GM12891 (cell line): ENCODE measurements around the gene A4GALT.

ENCODE experiments used
- PAX5 ChIP-seq: IDR thresholded peaks from 2 replicates; pipeline ENCODE4 v1.6.1; 2011; ENCODE audit warnings: low read length, moderate library complexity, mild to moderate bottlenecking; ENCODE audit not compliant: insufficient read depth, severe bottlenecking
- POLR2A ChIP-seq: IDR thresholded peaks from 2 replicates; pipeline ENCODE4 v1.6.1; 2011; ENCODE audit warnings: low read depth, low read length, control low read depth
- POLR2AphosphoS5 ChIP-seq: IDR thresholded peaks from 2 replicates; pipeline ENCODE4 v1.6.1; 2011; ENCODE audit warnings: low read depth, low read length, control low read depth
- POU2F2 ChIP-seq: IDR thresholded peaks from 2 replicates; pipeline ENCODE4 v1.6.1; 2011; ENCODE audit warnings: low read depth, mild to moderate bottlenecking, control low read depth, low read length, moderate library complexity
- SPI1 ChIP-seq: IDR thresholded peaks from 2 replicates; pipeline ENCODE4 v1.6.1; 2011; ENCODE audit warnings: low read depth, low read length, control low read depth
- TAF1 ChIP-seq: IDR thresholded peaks from 2 replicates; pipeline ENCODE4 v1.6.1; 2011; ENCODE audit warnings: low read depth, low read length, control low read depth

DNA sequence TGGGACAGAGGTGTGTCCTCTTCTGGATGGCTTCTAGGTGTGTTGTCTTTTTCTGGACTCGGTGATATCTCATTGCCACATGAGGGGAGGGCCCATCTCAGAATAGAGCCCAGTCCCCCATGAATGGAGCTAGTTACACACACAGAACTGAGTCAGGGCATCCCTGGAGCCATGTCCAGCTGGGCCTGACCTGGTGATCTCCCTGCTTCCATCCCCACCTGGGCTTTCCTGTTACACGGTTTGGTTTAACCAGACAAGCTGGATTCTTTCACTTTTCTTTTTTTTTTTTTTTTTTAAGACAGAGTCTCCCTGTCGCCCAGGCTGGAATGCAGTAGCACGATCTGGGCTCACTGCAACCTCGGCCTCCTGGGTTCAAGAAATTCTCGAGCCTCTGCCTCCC, 6.1 kb upstream of the A4GALT start:
- no peak for TF ChIP-seq POLR2A
- TF ChIP-seq SPI1, result no peak
- no peak for TF ChIP-seq TAF1
- TF ChIP-seq POLR2AphosphoS5, result no peak
- TF ChIP-seq POU2F2, result no peak
- no peak for TF ChIP-seq PAX5
